GM18505 (cell line): ENCODE data around the gene RPA1.
"Not testable (repeated sequence)": the region's sequence is repeated elsewhere in the genome, so short reads cannot be mapped to it uniquely, and the experiment has no call there.

Experiments used
- ATAC-seq: cut with Tn5 transposase; IDR thresholded peaks from one replicate; pipeline ENCODE4 v1.9.1; 2021; ENCODE audit not compliant: unreplicated experiment
- POLR2A ChIP-seq: IDR thresholded peaks from 4 replicates; pipeline ENCODE4 v1.6.1; 2011; ENCODE audit warnings: borderline replicate concordance; ENCODE audit not compliant: insufficient read depth, insufficient read length; ENCODE audit errors: extremely low read depth

The RPA1 gene

GRCh38 chr17:1852327-1852726 lies 22.5 kb downstream of the RPA1 start:
- no peak for TF ChIP-seq POLR2A
- ATAC-seq: no peak

DNA sequence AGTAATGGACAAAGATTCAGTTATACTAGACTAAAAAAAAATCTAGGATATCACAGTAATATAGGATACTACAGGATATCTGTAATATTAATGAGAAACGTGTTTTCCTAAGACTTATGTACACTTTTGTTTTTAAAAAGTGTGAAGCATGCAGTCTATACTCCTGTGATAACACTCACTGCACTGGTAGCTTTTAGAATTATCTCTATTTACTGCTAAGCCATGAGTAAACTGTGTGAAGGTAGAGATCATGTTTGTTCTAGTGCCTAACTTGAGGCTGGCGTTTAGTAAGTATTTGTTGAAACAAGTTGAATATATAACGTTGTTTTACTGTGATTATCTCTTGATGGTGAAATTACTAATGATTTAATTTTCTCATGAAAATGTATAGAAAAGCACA lies 23.9 kb downstream of the RPA1 start:
- no peak for ATAC-seq

GRCh38 chr17:1856462-1856861 lies 26.7 kb downstream of the RPA1 start:
- not testable (repeated sequence) for ATAC-seq

More for the DNA sequence above, 23.9 kb downstream of the RPA1 start:
- TF ChIP-seq POLR2A: no peak

DNA sequence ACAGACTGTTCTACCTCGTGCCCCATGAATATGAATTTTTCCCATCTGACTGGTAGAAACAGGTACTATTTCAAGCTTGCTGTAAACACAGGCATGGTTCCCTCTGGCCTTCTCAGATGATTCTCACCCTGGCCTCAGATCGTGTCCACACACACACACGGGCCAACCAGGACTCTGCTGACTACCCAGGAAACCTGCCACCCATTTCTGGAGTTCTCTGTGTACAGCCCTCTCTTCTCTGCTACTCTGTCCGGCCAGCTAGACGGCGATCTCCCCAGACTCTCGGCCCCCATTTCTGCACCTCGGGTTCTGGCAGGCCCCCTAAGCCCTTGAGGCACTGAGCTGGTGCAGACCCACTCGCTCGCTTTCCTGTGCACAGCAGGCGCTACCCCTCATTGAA lies 31.2 kb downstream of the RPA1 start:
- no peak for ATAC-seq
- no peak for TF ChIP-seq POLR2A

DNA sequence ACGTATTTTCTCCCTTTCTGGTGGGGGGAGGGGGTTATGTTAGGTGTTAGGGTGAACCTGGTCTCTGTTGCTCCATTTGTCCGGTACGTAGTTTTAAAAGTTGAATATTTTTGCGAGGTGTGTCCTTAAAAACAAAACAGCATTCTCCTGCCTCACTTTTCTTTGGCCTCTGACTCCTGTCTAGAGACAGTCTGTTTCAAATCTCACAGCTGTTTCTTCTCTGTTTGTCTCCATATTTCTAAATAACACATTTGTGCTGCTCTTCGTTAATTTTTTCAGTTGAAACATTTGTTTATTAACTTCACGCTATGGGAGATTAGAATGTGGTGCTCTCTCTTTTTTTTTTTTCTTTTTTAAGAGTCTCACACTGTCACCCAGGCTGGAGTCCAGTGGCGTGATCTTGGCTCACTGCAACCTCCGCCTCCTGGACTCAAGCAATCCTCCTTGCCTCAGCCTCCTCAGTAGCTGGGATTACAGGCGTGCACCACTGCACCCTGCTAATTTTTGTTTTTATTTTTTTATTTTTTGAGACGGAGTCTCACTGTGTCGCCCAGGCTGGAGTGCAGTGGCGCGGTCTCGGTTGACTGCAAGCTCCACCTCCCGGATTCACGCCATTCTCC lies 31.7 kb downstream of the RPA1 start:
- ATAC-seq: no peak
- TF ChIP-seq POLR2A: no peak

DNA sequence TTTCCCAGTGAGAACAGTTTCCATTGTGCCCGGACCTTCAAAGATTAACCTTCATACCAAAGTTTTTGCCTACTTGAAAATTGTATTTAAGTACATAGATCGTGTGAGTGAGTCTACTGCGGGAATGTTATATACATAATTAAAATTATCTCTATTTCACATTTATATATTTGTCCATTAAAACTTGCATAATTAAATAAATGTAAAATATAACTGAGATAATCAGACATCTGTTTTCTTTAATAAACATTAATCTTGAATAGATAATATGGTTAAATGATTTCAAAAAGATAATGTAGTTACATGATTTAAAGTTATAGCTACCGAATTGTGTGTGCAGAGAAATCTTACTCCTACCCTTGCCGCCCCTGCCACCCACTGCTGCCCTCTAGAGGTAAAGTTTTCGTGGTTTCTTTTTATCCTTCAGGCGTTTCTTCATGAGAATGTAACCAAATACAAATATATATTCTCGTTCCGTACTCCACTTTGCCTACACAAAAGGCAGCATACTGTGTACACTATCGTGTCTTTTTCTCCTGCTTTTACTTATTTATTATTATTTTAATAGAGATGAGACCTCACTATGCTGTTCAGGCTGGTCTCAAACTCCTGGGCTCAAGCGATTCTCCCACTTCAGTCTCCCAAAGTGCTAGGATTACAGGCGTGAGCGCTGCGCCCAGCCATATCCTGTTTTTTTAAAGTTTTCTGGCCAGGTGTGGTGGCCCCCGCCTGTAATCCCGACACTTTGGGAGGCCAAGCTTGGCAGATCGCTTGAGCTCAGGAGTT lies 35.6 kb downstream of the RPA1 start:
- TF ChIP-seq POLR2A: no peak

DNA sequence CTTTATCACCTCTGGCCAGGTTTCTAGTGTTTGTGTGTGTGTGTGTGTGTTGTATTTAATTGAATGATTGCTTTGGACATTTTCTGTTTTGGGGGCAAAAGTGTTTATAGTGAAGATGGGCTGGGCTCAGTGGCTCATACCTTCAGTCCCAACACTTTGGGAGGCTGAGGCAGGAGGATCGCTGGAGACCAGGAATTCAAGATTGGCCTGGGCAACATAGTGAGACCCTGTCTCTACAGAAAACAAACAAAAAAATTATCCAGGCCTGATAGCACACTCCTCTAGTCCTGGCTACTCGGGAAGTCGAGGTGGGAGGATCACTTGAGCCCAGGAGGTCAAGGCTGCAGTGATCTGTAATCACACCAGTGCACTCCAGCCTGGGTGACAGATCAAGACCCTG lies 37.5 kb downstream of the RPA1 start:
- no peak for TF ChIP-seq POLR2A

More for the DNA sequence above, 35.6 kb downstream of the RPA1 start:
- no peak for ATAC-seq

GRCh38 chr17:1868090-1868489 lies 38.3 kb downstream of the RPA1 start:
- no peak for ATAC-seq
- TF ChIP-seq POLR2A: no peak

More for the DNA sequence above, 37.5 kb downstream of the RPA1 start:
- ATAC-seq: no peak

DNA sequence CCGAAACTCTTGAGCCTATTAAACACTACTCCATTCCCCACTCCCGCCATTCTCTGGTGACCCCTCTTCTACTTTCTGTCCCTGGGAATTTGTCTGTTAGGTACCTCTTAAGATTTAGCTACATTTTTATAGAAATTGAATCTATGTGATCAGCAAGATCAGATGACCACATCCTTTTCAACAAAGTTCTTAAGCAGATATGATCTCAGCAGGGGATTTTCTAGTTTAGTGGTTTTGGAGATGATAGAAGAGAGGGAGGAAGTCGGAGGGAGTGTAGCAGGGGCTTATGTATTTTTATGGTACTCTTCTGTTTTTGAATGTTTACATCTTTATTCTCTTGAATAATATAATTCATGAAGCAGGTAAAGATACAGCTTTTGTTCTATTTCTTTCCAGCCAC lies 40.8 kb downstream of the RPA1 start:
- no peak for ATAC-seq
- TF ChIP-seq POLR2A: no peak

GRCh38 chr17:1871756-1872155 lies 42.0 kb downstream of the RPA1 start:
- ATAC-seq: no peak
- TF ChIP-seq POLR2A: no peak

DNA sequence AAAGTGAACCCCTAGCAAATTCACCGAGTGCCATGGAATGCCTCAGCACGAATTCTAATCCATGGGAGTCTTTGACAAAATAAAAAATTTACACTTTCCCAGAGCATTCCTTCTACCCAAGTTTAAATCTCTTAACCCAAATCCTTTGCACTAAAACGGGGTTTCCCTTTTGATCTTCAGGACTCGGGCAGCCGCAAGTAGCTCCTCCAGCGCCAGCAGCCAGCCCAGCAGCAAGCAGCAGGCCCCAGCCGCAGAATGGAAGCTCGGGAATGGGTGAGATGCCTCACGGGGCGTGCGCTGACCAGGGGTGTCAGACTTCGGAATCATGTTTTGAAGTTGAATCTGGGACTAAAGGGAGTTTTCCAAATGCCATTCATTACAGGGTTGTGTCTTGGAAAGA lies 42.4 kb downstream of the RPA1 start:
- no peak for ATAC-seq
- no peak for TF ChIP-seq POLR2A

DNA sequence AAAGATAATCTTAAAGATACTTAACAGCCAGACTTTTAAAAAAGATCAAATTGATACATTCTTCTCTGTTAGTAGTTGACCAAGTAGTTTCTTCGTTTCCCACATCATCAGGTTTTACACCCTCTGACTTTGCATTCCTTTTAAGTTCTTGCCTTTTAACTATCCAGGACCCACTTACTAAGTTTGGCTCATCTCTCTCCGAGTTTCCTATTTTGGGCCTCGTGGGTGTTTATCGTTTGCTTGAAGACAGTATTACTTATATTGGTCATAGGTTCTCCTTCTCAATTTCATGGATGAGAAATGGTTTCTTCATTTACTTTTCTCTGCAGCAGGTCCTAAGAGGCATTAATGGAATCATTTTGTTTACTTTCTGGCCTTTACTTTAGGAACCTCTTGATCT lies 43.2 kb downstream of the RPA1 start:
- no peak for ATAC-seq
- no peak for TF ChIP-seq POLR2A

- TF ChIP-seq POLR2A: no peak
- ATAC-seq: no peak
These were observed 43.6 kb downstream of the RPA1 start for GRCh38 chr17:1873418-1873817.

- no peak for ATAC-seq
- TF ChIP-seq POLR2A: no peak
These were observed 45.8 kb downstream of the RPA1 start for GRCh38 chr17:1875597-1875996.
